Measurements from ENCODE around the gene CHRNA4. TPM values are rescaled to one million over a fixed set of nuclear protein-coding genes. Genes with fewer than 3 reads are reported as not detected.

The CHRNA4 gene
- total RNA-seq, 2 donors from 2014 or later = not detected

- H3K27me3 ChIP-seq = peaks cover 0 to 6% of the 10 kb centered on the region in 2 donors
- WGBS, 2 donors = 56 to 68% methylated on average over 10 to 20 of the region's 21 CpGs
- intact Hi-C loops (cut with DNase I) = no loop called here
- no peak overlapping the region for H3K27ac ChIP-seq
- H3K4me3 ChIP-seq = no peak overlapping the region
- no peak for ATAC-seq
- H3K36me3 ChIP-seq (replicated peaks in 1 of 2; ENCODE audit: insufficient read depth in 1 of 2, low read depth in 2 of 2) = no peaks in the 10 kb centered on the region
- no peaks in the 10 kb centered on the region for H3K4me1 ChIP-seq
- TF ChIP-seq POLR2A (IDR thresholded peaks at IDR 0.05) (no peak), CTCF (IDR thresholded peaks at IDR 0.05) (no peak)
- no peaks in the 10 kb centered on the region for H3K9me3 ChIP-seq
- DNase-seq = no peak
Observed at GRCh38 chr20:63314566-63315239, 46.4 kb downstream of the CHRNA4 start.

GRCh38 chr20:63314015-63314471 lies 47.1 kb downstream of the CHRNA4 start:
- no peak overlapping the region for H3K4me3 ChIP-seq
- DNase-seq = no peak
- no peaks in the 10 kb centered on the region for H3K36me3 ChIP-seq (replicated peaks in 1 of 2; ENCODE audit: insufficient read depth in 1 of 2, low read depth in 2 of 2)
- no peaks in the 10 kb centered on the region for H3K9me3 ChIP-seq
- peaks cover 0 to 6% of the 10 kb centered on the region in 2 donors for H3K27me3 ChIP-seq
- no peak for TF ChIP-seq POLR2A (IDR thresholded peaks at IDR 0.05)
- no peak for TF ChIP-seq CTCF (IDR thresholded peaks at IDR 0.05)
- ATAC-seq = no peak
- H3K4me1 ChIP-seq = no peaks in the 10 kb centered on the region
- WGBS, 2 donors = 0 to 44% methylated on average over 1 to 9 of the region's 9 CpGs
- intact Hi-C loops (cut with DNase I) = no loop called here
- no peak overlapping the region for H3K27ac ChIP-seq

GRCh38 chr20:63313349-63314014 lies 47.7 kb downstream of the CHRNA4 start:
- TF ChIP-seq CTCF (IDR thresholded peaks at IDR 0.05) (no peak), POLR2A (IDR thresholded peaks at IDR 0.05) (no peak)
- no peak for ATAC-seq
- Histone ChIP-seq H3K4me1 (no peaks in the 10 kb centered on the region), H3K36me3 (replicated peaks in 1 of 2; ENCODE audit: insufficient read depth in 1 of 2, low read depth in 2 of 2) (no peaks in the 10 kb centered on the region), H3K27ac (no peak overlapping the region), H3K9me3 (no peaks in the 10 kb centered on the region), H3K27me3 (peaks cover 0 to 6% of the 10 kb centered on the region in 2 donors), H3K4me3 (no peak overlapping the region)
- 61 to 70% methylated on average over 9 to 14 of the region's 25 CpGs for WGBS, 2 donors
- no peak for DNase-seq
- intact Hi-C loops (cut with DNase I) = no loop called here

GRCh38 chr20:63312690-63313348 lies 48.3 kb downstream of the CHRNA4 start:
- H3K4me3 ChIP-seq = no peak overlapping the region
- H3K36me3 ChIP-seq (replicated peaks in 1 of 2; ENCODE audit: insufficient read depth in 1 of 2, low read depth in 2 of 2) = no peaks in the 10 kb centered on the region
- TF ChIP-seq CTCF (IDR thresholded peaks at IDR 0.05) (no peak), POLR2A (IDR thresholded peaks at IDR 0.05) (no peak)
- ATAC-seq (no peak), DNase-seq (no peak)
- intact Hi-C loops (cut with DNase I) = no loop called here
- H3K4me1 ChIP-seq = no peaks in the 10 kb centered on the region
- peaks cover 0 to 12% of the 10 kb centered on the region in 2 donors for H3K27me3 ChIP-seq
- H3K9me3 ChIP-seq = no peaks in the 10 kb centered on the region
- WGBS, 2 donors = 32 to 66% methylated on average over 11 to 18 of the region's 22 CpGs
- H3K27ac ChIP-seq = no peak overlapping the region
